Right cardiac atrium (tissue), 5 donors: Measurements from ENCODE around the gene MVD. TPM values are rescaled to one million over a fixed set of nuclear protein-coding genes. Genes with fewer than 3 reads are reported as not detected.

Experiments
- ATAC-seq, 2 donors: fragments of 200-7000 bp; cut with Tn5 transposase; one replicate each; pipeline versions ENCODE4 v1.8.0 to v1.9.1; 2020; ENCODE audit warnings: moderate library complexity in 2 of 2, mild to moderate bottlenecking in 1 of 2
- DNase-seq, 3 donors: peaks; one replicate each; pipeline ENCODE4 v3.0.0-alpha.2; 2020
- H3K27ac ChIP-seq: one replicate; pipeline ENCODE4 v1.5.1; 2013; ENCODE audit warnings: mild to moderate bottlenecking, low read length, control low read depth, moderate library complexity
- H3K27me3 ChIP-seq: one replicate; pipeline ENCODE4 v1.6.1; 2013; ENCODE audit not compliant: control insufficient read depth, insufficient read depth
- H3K4me1 ChIP-seq: one replicate; pipeline ENCODE4 v1.6.1; 2013; ENCODE audit warnings: low read length; ENCODE audit not compliant: control insufficient read depth, insufficient read depth
- H3K4me3 ChIP-seq: one replicate; pipeline ENCODE4 v1.5.1; 2013; ENCODE audit warnings: low read length, control low read depth
- H3K9me3 ChIP-seq: one replicate; pipeline ENCODE4 v1.6.1; 2013; ENCODE audit warnings: low read length; ENCODE audit not compliant: control insufficient read depth
- WGBS: extraction: QIAGEN DNeasy Blood & Tissue Kit; methylation state at CpG from one replicate; pipeline ENCODE4 v1.1.7; 2013; 5-methylcytosine and 5-hydroxymethylcytosine counted together
- intact Hi-C, 4 donors: fragments of 100-400 bp; cut with DNase I; formaldehyde crosslinking; loops; one replicate each; pipeline versions ENCODE4 v1.11.0 to v1.14.0; 2022 to 2023
- polyA plus RNA-seq: library from polyadenylated mRNA; stranded (reverse); fragments of 200-250 nt; gene quantifications from one replicate; pipeline ENCODE4 v1.2.3, GENCODE V29; 2013
- total RNA-seq, 4 donors: library from RNA; stranded (reverse); fragmentation: NEBNext Ultra II Directional; extraction: Animal tissue kit (Norgen Biotek cat#: 25700); gene quantifications; one replicate each; pipeline ENCODE4 v1.2.1, GENCODE V29; 2021
- donor health status: healthy with polysubstance abuse.
- donor health status: DM: no; HTN: yes; CAD: no.
- donor health status: DM: no; HTN: no; CAD: no.
- donor health status: DM: no; HTN: yes; CAD: no; lungs with severe emphysema.
- donor health status: DM: yes; HTN: yes; CAD: no.

The MVD gene
- total and polyA plus RNA-seq, 5 donors: 29.8 to 35.9 (median 32.0) TPM

DNA sequence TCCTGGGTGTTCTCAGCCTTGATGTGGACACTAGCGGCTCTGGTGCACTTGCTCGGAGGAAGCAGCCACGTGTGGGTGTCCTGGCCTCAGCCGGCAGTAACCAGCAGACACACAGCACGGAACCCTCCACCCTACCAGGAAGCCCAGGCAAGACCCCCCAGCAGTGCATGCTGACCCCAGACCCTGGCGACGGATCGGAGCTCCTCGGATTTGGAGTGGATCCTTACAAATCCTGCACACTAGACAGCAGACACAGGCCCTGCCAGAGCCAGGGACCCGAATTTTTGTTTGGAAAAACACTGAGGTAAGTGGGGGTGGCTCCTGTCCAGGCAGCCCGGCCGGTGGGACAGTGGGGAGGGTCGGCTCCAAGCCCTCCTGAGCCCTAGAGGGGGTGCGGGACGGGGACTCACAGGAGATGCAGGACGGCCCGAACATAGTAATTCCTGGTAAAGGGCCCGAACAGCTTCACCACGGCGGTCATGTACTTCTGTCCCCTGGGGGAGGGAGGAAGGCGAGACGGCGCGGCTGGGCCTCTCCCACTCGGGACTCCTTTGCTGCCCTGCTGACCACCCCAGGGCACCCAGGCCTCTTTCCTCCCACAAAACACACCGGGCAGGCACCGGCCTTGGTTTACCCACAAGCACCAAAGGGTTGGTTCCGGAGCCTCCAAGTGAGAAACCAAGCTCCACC is 16.4 kb downstream of the MVD start:
- Histone ChIP-seq H3K27me3 (no peaks in the 10 kb centered on the region), H3K4me1 (peaks cover 4% of the 10 kb centered on the region), H3K9me3 (no peaks in the 10 kb centered on the region), H3K27ac (no peak overlapping the region), H3K4me3 (no peak overlapping the region)
- peak in 2 of 3 donors; percentile 41 to 55 for DNase-seq
- WGBS: 84% methylated on average over 28 of the region's 28 CpGs
- ATAC-seq: no peak
- intact Hi-C loops: no loop called here

DNA sequence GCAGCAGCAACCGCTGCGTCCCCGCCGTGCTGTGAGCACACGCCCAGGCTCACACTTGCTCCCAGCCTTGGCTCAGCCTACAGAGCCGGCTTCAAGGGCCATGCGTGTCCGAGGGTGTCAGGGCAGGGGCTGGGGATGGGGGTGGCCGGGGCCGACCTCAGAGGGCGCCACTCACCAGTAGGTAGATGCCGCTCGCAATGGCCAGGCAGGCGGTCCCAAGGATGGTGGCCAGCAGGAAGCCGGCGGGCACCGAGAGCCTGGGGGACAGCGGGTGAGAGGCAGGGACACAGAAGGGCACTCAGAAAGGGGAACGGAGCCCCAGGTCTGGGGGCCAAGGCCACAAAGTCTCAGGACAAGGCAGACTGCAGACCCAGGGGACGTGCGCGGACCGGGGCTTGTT is 16.9 kb downstream of the MVD start:
- no peaks in the 10 kb centered on the region for H3K27me3 ChIP-seq
- no peaks in the 10 kb centered on the region for H3K9me3 ChIP-seq
- H3K4me1 ChIP-seq: no peaks in the 10 kb centered on the region
- DNase-seq (peak in 2 of 3 donors; percentile 36 to 63), ATAC-seq (no peak)
- intact Hi-C loops: no loop called here
- no peak overlapping the region for H3K27ac ChIP-seq
- WGBS: 90% methylated on average over 23 of the region's 23 CpGs
- H3K4me3 ChIP-seq: no peak overlapping the region

DNA sequence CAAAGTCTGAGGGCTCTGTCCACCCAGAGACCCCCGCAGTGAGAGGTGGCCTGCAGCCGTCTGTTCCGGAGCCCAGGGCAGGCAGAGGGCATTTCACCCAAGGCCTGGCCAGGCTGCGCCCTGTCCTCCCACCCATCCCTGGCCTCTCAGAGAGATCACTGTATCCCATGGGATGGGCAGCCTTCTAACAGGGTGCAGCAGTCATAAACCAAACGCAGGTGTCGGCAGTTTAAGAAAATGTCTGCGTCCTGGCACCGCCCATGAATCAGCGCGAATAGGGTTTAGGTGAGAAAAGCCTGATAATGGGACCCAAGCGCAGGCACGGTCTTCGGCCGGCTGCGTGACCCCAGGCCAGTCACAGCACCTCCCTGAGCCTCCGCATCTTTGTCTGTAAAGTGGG is 17.4 kb downstream of the MVD start:
- Histone ChIP-seq H3K27me3 (no peaks in the 10 kb centered on the region), H3K4me1 (no peaks in the 10 kb centered on the region), H3K9me3 (no peaks in the 10 kb centered on the region), H3K27ac (no peak overlapping the region), H3K4me3 (no peak overlapping the region)
- no peak for DNase-seq
- intact Hi-C loops: no loop called here
- ATAC-seq: no peak
- 94% methylated on average over 16 of the region's 16 CpGs for WGBS

DNA sequence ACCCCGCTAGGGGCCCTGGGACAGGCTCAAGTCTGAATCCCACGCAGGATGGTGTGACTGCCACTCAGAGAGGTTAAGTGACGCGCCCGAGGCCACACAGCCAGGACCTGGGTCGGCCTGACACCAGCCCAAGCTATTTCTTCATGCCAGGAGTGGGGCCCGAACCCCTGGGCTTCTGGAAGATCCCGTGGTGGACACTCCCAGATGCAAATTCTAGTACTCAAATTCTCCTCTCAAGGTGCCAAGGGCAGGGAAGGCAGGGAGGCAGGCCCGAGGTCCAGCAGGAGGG is 19.3 kb downstream of the MVD start:
- Histone ChIP-seq H3K4me1 (no peaks in the 10 kb centered on the region), H3K27me3 (no peaks in the 10 kb centered on the region), H3K9me3 (no peaks in the 10 kb centered on the region), H3K27ac (no peak overlapping the region), H3K4me3 (no peak overlapping the region)
- ATAC-seq (no peak), DNase-seq (no peak)
- intact Hi-C loops: no loop called here
- WGBS: 91% methylated on average over 9 of the region's 9 CpGs

DNA sequence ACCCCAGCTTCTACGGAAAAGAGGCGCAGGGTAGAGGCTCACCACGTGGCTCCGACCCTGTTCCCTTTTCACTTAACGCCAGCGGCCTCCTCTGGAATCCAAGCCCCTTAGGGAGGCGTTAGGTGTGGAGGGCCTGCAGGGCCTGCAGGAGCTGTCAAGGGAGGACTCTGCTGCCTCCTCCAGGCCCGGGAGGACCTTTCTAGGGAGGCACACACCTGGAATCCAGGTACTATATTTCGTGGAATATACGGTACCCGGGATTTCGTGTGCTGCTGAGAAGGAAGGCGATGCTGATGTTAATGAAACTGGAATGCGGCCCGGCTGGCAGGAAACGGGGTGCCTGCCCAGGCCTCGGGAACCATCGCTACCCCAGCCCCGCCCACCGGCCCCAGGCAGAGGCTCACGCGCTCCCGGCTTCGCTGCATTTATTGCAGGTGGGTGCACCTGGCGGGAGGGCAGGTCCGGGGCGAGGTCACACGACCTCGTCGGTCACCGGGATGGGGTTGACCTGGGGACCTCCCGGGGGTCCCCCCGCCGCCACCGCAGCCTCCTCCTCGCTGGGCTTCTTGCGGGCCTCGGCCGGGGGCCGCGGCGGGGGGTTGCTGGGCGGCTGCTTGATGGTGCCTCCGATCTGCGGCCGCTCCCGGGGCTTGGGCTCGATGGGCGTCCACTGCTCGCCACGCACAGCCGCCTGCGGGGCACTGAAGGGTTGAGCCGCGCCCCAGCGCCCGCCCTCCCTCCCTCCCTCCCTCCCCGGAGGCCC is 19.8 kb downstream of the MVD start:
- intact Hi-C loops: no loop called here
- no peak for ATAC-seq
- 91% methylated on average over 58 of the region's 58 CpGs for WGBS

DNA sequence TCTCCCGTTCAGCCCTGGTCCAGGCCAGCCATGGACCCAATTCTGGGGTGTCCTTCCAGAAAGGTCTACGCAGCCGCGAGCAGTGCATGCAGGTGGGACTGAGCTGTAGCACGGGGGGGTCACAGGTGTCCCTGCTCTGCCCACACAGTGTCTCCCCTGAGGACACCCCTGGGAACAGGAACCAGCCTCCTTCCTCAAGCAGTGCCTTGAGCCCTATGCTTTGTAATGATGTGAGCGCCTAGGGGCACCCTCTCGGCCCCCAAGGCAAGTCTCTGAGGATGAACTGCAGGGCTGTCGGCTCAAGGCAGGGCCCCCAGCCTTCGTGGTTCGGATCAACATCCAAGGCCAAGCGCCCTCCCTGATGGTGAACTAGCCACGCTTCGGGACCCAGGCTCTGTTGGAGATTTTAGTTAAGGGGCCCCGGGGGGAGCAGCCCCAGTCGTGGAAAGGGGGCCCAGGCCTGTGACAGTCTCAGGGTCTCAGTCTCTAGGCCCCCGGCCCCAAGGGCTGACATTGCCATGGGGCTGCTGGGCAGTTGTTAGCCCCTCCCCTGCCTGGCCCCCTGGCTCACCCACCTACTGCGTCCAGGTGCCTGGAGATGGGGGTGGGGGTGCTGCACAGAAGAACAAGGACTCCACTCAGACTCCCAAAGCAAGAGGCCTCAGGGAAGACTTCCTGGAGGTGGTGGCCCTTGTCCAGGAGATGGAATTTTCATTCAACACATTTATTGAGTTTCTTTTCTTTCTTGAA is 22.2 kb downstream of the MVD start:
- H3K4me3 ChIP-seq: no peak overlapping the region
- 63% methylated on average over 17 of the region's 17 CpGs for WGBS
- H3K27me3 ChIP-seq: no peaks in the 10 kb centered on the region
- H3K4me1 ChIP-seq: no peaks in the 10 kb centered on the region
- DNase-seq (peak in 1 of 3 donors; percentile 38), ATAC-seq (no peak)
- H3K9me3 ChIP-seq: no peaks in the 10 kb centered on the region
- intact Hi-C loops: no loop called here
- no peak overlapping the region for H3K27ac ChIP-seq

More for the DNA sequence above, 19.8 kb downstream of the MVD start:
- H3K27me3 ChIP-seq: no peaks in the 10 kb centered on the region
- no peaks in the 10 kb centered on the region for H3K4me1 ChIP-seq
- peak in 1 of 3 donors; percentile 59 for DNase-seq
- no peak overlapping the region for H3K27ac ChIP-seq
- no peak overlapping the region for H3K4me3 ChIP-seq
- no peaks in the 10 kb centered on the region for H3K9me3 ChIP-seq

DNA sequence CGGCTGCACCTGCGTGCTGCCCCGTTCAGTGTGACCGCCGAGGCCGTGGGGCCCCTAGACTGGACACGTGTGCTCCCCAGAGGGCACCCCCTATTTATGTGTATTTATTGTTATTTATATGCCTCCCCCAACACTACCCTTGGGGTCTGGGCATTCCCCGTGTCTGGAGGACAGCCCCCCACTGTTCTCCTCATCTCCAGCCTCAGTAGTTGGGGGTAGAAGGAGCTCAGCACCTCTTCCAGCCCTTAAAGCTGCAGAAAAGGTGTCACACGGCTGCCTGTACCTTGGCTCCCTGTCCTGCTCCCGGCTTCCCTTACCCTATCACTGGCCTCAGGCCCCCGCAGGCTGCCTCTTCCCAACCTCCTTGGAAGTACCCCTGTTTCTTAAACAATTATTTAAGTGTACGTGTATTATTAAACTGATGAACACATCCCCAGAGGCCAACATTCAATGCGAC is 22.8 kb downstream of the MVD start:
- H3K27ac ChIP-seq: no peak overlapping the region
- H3K27me3 ChIP-seq: no peaks in the 10 kb centered on the region
- WGBS: 47% methylated on average over 13 of the region's 13 CpGs
- no peaks in the 10 kb centered on the region for H3K4me1 ChIP-seq
- intact Hi-C loops: no loop called here
- ATAC-seq (no peak), DNase-seq (no peak)
- H3K9me3 ChIP-seq: no peaks in the 10 kb centered on the region
- H3K4me3 ChIP-seq: no peak overlapping the region

DNA sequence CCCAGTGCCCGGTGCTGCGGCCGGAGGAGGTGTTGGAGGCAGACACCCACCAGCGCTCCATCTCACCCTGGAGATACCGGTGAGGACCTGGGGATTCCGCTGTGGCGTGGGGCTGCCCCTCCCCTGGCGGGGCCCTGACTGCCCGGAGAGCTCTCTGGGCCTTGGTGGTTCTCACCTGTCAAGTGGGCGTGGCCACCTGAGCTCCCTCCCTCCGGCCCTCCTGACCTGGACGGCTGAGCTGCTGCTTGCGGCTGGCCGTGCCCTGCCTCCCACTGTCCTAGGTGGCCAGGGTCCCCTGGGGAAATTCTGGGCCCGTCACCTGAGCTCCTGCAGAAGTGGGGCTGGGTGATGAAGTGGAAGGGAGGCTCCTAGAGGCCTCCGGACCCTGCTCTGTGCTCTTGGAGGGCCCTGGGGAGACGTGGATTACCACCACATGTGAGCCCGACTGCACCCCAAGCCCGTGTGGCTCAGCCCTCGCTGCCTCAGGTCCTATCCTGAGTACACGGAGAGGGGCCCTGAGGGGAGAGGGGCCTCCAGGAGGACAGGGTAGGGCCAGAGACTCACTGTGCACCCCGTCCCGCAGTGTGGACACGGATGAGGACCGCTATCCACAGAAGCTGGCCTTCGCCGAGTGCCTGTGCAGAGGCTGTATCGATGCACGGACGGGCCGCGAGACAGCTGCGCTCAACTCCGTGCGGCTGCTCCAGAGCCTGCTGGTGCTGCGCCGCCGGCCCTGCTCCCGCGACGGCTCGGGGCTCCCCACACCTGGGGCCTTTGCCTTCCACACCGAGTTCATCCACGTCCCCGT is 23.5 kb downstream of the MVD start:
- H3K9me3 ChIP-seq: no peaks in the 10 kb centered on the region
- H3K4me1 ChIP-seq: no peaks in the 10 kb centered on the region
- no peak for ATAC-seq
- H3K27ac ChIP-seq: no peak overlapping the region
- peak in 1 of 3 donors; percentile 65 for DNase-seq
- H3K4me3 ChIP-seq: no peak overlapping the region
- H3K27me3 ChIP-seq: no peaks in the 10 kb centered on the region
- 27% methylated on average over 45 of the region's 45 CpGs for WGBS
- intact Hi-C loops: no loop called here

DNA sequence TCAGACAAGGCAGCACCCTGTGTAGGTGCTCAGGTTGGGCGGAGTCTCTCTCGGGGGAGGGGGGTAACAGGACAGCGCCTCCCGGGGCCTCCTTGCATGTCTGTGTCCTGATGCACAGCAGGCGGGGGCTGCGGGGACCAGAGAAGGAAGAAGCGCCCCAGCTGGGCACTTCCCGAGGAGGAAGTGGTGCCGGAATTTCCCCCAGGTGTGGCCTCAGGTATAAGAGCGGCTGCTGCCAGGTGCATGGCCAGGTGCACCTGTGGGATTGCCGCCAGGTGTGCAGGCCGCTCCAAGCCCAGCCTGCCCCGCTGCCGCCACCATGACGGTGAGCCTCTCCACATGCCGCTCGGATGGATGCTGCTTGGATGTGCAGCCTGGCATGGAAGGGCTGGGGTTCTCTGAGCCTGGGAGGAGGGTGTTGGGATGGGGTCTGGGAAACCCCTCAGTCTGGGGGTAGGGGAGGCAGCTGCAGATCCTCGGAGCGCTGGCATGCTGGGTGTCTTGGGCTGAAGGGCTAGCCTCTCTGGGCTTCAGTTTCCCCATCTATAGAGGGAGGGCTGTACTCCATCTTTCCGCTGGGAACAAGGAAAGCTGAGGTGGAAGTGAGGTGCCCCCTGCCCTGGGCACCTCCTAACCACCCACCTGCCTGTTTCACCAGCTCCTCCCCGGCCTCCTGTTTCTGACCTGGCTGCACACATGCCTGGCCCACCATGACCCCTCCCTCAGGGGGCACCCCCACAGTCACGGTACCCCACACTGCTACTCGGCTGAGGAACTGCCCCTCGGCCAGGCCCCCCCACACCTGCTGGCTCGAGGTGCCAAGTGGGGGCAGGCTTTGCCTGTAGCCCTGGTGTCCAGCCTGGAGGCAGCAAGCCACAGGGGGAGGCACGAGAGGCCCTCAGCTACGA is 24.3 kb downstream of the MVD start, which contains the start of gene IL17C:
IL17C (plus strand) TSS at position 250 of the 908 bp plus-strand sequence; CDS start at position 320, 70 bp downstream.
- DNase-seq (peak in 1 of 3 donors; percentile 39), ATAC-seq (no peak)
- no peaks in the 10 kb centered on the region for H3K27me3 ChIP-seq
- H3K27ac ChIP-seq: no peak within 1 kb of the TSS
- intact Hi-C loops: no loop called here
- peaks cover 3% of the 10 kb centered on the region for H3K4me1 ChIP-seq
- H3K4me3 ChIP-seq: no peak within 1 kb of the TSS
- no peaks in the 10 kb centered on the region for H3K9me3 ChIP-seq
- WGBS: 44% methylated on average over 27 of the region's 27 CpGs
